HL-60/S4 treated with retinoic acid at 250 ng/mL for 4 days and 3 days (cell line): ENCODE data around the gene CDK19.

Experiments
- in situ Hi-C: fragments of 300-500 bp; cut with MboI; formaldehyde crosslinking; loops from 2 replicates; pipeline ENCODE4 v1.7.0; 2022; ENCODE audit warnings: low sequenced_read_pairs

CDK19 gene

DNA sequence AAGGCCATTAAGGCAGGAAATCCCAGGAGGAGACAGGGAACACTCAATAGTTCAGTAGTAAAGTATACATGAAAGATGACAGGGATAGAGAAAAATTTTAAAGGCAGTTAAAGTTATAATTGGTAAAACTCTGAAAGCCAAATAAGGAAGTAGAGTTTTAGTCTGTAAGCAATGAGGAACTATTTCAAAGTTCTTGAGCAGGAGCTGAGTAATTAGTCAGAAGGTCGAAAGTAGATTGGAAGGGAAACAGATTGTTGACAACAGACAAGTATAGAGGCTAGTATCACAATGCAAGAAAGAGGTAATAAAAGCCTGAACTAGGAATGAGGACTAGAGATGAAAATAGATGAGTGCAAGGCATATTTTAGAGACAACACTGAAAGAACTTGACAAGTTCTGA lies 150.3 kb downstream of the CDK19 start:
- in situ Hi-C loops, result no loop called here

DNA sequence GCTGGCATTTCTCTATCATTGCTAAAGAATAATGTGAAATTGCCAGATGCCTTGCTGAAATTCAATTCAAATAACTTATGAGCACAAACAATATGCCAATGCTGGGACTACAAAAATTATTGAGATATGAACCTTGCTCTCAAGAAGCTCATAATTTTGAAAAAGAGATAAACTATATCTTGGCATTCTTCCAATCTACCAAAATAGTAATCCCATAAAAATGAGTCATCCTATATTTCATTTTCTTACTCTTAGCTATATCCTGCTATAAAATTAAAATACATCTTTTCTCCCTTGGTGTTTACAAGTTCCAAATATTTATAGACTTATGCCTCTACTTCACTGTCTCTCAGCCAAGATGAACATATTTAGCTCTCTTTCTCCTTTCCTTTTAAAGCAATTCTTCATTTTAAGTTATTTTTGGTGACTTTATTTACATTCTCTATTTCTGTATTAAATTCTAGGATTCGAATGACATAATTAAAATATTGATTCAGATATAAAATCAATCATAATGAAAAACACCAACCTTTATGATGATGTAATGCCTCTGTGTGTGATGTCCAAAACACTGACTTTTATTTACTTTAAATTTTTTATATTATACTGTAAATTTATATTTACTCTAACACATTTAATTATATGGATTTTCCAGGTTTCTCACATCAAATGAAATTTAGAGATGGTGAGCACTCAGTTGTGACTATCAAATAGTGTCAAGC lies 152.6 kb downstream of the CDK19 start:
- in situ Hi-C loops, result no loop called here

DNA sequence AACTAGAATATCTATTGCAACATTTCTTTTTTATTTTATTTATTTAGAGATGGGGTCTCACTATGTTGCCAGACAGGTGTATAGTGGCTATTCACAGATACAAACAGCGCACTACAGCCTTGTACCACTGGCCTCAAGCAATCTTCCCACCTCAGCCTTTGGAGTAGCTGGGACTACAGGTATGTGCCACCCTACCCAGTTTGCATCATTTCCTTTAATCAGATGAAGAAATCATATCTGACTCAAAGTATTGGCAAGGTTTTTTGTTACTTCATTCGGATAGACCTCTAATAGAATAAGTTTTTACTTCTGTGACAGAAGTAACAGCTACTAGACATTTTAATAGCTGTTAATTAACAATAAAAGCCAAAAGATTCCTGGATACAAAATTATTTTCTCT lies 153.9 kb downstream of the CDK19 start:
- in situ Hi-C loops, result no loop called here

DNA sequence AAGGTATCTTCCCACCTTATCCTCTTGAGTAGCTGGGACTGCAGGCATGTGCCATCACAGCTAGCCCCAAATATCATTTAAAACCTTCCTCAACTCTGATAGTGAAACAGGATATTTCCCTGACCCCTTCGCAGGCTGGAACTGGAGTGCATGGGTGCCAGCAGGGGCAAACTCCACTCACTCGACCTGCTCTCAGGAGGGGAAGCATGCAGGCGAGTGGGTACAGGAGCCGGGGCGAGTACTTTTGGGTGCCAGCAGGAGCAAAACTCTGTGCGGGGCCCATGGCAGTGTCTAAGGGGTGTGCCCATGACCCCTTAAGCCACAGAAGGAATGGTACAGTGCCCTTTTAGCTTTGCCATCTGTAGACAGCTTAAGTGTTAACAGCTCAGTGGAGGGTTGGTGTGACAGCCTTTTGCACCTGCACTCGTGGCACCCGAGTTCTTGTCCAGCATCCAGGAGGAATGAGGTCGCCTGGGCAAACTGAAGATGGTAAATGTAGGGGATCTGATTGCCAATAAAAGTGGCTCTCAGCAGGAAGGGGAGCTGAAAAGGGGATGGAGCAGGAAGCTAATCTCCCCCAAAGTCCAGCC lies 155.1 kb downstream of the CDK19 start:
- in situ Hi-C loops, result no loop called here

DNA sequence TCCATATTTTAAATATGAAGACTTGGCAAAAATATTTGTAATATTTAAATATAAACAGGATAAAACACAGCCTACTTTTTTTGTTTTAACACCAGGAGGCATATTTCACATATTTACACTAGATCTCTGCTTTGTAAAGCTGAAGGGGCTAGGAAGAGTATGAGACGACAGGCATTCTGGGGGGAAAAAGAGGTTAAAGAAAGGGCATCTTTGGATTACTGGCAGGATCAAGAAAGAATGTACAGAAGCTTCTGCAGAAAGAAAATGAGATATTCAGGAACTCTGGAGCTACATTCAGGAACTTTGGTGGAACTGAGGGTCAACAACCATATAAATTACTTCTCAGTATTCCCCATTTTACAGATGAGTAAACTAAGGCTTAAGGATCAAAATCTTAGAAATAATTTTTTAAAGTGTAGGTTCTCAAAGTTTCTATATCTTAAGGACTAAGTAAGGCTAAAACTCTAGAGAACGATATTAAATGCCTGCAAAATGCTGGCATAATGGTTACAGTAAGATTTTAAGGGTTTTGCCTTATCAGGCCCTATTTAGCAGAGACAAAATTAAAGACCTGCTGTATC lies 156.5 kb downstream of the CDK19 start:
- in situ Hi-C loops, result no loop called here

DNA sequence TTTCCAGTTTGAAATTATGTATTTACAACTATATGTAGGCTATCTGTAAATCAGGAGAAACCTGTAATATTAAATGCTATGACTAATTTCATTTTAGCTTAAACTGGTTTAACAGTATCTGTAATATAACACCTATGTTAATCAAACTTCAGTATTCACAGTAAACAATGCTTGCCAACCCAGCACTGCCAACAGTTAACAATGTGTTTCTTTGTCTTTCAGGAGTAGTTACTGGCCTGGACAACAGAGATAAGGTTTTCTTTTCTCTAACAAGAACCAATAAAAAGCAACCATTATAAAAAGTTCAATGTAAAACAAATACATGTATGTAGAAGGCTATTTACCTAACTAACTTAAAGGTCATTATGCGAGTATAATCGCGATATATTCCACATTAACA lies 158.8 kb downstream of the CDK19 start:
- in situ Hi-C loops, result no loop called here

DNA sequence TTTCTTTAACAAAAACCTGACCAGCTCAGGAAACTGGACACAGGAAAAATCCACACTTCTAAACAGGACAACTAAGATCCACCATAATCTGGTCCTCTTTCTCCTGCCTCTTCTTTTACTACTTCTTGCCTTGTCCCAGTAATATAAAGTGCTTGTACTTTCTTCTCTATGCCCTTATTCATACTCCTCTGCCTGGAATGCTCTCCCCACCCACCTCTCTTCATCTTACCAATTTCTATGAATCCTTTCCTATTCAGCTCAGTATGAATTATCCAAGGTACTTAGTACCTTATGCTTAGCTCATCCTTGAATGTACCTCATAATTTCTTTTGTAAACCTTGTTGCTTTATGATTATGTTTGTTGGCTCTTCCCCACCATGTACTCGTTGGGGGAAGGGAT lies 159.4 kb downstream of the CDK19 start:
- in situ Hi-C loops, result no loop called here

DNA sequence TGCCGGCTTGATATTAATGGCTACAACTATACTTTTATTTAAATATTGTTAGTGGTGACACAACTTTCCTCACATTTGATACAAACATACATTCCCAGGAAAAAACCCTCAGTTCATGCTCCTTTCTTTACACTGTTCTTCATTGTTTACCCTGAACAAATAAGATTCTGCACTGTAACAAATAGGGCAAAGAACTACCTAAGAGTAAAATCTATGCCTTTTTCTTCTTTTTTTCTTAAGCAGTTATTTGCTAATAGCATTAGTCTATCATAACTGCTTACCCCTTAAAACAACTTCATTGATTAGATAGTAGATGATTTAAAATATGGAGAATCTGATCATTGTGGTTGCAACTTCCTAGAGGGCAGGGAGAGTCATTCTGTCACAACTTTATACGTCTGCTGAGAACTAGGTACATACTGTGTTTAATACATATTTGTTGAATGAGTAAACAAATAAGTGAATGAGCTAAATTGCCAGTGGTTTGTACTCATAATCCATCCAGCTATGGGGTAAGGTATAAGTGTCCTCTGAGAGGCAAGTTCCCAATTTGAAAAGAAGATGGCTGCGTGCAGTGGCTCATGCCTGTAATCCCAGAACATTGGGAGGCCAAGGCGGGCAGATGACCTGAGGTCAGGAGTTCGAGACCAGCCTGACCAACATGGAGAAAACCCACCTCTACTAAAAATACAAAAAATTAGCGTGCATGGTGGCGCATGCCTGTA lies 161.0 kb downstream of the CDK19 start:
- in situ Hi-C loops, result no loop called here

DNA sequence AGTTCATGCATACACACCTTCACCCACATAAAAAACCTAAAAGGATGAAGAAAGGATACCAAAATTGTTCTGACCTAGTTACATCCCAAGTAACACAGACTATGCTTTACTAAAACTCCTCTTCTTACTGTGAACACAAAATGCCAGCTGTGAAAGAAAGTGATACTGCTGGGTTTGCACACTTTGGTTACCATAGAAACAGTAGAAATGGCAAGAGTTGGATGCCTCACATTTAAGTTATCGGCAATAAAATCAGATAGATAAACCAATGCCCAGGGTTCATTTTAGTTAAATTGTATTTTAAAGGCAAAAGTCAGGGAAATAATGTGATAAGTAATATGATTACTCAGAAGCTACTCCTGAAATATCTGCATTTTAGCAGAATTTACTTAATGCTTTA lies 161.9 kb downstream of the CDK19 start:
- in situ Hi-C loops, result no loop called here

DNA sequence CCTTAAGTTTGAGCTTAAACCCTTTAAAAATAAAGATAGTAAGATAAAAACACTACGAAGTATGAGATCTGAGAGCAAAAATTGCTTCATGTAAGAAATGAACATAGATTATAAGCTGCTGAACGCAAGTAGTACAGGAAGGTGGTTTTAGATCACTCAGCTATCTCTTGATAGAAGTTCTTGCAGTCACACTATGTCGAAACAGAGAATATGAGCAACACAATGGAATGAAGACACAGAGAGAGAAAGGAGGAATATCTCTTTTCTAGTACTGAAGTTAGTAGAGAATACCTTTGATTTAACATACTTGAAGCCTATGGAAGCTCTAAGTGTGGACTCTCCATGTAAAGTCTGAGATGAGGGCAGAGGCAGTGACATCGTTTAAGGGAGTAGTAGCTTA lies 162.7 kb downstream of the CDK19 start:
- in situ Hi-C loops, result no loop called here

DNA sequence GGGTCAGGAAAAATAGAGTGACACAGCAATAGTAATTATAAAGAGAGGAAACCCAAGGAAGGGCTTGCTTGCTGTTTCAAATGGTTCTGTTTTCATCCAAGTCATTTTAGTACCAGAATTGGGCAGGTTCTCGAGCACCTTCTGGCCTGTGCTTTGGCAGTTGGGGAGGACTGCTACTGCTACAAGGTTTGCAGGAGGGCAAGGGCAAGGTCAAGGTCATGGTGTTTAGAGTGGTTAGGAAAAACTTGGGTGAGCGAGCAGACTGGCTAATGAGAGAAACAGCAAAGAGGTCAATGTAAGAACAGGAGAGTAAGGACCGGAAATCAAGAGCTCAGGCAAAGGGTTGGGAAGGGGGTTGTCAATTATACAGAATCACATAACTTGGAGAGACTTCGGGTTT lies 164.5 kb downstream of the CDK19 start:
- in situ Hi-C loops, result no loop called here

DNA sequence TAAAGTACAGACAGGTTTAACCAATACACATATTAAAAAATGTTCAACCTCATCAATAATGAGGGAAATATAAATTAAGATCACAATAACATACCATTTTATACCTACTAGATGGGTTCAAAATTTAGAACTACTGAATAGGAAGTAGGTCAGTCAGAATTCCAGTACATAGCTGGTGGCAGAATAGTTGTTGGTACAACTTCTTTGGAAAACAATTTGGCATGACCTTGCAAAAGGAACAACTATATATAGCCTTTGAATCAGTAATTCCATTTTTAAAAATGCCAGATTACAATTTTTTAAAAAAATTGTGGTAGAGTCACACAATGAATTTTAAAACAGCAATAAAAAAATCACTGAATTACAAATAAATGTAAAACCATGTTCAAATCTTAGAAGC lies 165.6 kb downstream of the CDK19 start:
- in situ Hi-C loops, result no loop called here

DNA sequence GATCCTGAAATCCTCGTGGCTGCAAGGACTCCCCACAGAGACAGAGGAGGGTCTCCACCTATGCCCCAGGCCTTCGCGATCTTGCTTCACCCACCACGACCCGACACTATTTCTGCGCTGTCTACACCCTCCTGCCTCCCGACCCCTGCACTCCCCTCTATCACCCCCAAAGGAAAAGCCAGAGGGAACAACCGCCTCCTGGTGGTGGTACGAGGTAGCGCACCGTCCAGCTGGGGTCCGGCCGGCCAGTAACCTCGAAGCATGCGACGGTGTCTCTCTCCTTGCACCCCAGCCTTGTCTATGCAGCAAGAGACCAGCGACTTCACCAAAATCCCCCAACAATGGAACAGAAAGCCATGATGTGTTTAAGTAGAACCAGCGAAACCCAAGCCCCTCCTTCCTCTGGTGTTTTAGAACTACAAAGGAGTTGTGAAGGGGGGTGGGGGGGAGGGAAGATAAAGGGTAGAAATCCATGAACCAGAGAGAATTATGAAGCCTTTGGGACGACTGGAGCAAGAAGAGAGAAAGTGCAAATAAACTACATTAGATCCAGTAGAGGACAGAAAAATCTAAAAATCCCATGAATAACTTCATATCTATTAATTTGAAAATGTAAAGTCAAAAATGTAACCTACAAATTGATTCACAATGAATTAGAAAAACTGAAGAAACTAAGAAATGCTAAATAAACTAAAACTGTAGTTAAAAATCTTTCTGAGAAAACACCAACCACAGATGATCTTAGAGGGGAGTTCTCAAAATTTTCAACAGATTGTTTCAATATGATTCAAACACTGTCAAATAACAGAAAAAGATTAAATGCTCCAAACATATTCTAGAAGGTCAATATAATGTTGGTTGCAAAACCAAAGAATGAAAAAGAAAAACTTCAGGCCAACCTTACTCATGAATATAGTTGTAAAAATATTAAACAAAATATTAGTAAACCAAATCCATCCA lies 168.0 kb downstream of the CDK19 start:
- in situ Hi-C loops, result no loop called here

DNA sequence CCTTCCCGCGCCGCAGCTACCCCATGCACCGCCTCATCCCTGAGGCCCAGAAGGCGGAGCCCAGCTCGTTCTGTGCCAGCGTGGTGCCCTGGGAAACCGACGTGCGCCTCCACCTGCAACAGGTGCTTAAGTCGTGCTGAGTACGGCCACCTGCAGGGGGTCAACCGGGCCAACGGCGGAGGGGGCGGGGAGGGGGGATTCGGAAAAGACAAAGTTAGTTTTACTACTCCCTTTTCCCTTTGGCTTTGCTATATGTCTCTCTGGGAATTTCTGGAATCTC lies 168.9 kb downstream of the CDK19 start:
- in situ Hi-C loops, result no loop called here

DNA sequence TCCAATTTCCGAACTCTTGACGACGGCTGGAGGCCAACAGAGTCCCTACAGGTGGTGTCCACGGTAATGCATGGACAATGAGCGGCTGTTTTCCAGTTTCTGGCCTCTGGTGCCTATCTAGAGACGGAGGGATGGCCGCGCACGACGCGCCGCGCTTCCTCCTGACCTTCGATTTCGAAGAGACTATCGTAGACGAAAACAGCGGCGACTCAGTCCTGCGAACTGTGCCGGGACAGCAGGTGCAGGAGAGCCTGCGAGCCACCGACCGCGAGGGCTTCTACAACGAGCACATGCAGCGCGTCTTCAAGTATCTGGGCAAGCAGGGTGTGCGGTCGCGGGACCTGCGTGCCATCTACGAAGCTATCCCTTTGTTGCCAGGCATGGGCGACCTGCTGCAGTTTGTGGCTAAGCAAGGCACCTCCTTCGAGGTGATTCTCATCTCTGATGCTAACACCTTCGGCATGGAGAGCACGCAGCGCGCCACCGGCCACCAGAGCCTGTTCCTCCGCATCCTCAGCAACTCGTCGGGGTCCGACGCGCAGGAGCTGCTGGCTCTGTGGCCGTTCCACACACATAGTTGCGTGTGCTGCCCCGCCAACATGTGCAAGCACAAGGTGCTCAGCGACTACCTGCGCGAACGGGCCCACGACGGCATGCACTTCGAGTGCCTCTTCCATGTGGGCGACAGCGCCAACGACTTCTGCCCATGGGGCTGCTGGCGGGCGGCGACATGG lies 169.4 kb downstream of the CDK19 start:
- in situ Hi-C loops, result no loop called here

DNA sequence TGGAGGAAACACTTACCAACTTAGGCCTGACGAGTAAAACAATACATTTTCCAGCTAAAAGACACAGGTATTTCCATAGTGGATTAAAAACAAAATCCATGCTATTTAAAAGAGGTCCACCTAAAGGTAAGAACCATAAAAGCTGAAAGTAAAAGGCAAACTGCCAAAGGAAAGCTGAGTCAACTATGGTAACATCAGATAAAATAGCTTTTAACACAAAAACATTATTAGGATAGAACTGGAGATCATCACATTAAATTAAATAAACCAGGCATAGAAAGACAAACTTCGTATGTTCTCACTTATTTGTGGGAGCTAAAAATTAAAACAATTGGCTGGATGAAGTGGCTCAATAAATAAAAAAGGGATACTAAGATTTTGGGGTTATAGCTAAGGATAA lies 172.1 kb downstream of the CDK19 start:
- in situ Hi-C loops, result no loop called here

DNA sequence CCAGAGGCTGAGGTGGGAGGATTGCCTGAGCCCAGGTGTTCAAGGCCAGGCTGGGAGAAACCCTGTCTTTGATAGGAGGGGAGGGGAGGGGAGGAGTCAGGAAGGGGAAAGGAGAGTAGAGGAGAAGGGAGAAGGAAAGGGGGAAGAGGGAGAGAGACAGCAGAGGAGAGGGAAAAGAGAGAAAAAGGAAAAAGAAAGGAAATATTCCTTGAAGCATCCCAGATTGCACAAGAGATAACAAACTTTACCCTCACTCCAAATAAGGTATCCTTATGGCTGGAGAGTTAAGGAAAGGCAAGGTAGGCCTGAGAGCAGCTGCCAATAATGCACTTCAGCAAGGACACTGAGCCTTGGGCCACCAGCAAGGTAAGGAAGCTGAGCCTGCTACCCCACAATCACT lies 172.6 kb downstream of the CDK19 start:
- in situ Hi-C loops, result no loop called here

DNA sequence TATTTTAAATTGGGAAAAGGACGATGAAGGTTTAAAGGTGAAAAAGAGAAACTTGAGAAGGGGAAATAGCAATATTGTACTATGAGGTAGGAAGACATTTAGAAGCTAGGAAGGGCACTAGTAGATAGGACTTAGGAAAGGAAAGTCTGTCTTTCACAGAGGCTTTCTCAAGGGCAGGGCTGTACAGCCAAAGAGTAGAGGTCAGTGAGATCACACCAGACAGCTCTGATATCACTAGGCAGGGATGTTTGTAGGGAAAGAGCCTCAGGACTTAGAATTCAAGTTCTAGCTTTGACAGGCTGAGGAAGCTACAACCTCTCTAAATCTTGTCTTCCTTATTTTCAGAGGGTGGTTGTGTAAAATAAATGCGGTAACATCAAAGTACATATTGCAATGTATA lies 178.5 kb downstream of the CDK19 start:
- in situ Hi-C loops, result no loop called here

DNA sequence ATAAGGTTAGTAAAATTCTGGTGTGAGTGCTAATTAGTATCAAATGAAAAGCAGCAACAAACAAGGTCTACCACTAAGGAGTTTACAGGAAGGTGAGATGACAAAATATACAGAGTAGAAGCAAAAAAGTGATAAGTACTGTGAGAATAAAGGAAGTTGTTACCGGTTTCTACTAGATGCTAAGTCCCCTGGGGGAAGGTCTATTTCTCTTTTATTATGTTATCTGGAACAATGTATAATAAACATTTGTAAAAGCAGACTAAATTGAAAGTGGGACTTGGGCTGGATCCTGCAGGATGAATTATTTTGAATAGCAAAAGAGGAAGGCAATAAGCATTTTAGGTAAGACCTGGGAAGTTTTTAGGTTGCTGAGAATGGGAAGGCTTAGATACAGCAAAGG lies 180.2 kb downstream of the CDK19 start:
- in situ Hi-C loops, result no loop called here

DNA sequence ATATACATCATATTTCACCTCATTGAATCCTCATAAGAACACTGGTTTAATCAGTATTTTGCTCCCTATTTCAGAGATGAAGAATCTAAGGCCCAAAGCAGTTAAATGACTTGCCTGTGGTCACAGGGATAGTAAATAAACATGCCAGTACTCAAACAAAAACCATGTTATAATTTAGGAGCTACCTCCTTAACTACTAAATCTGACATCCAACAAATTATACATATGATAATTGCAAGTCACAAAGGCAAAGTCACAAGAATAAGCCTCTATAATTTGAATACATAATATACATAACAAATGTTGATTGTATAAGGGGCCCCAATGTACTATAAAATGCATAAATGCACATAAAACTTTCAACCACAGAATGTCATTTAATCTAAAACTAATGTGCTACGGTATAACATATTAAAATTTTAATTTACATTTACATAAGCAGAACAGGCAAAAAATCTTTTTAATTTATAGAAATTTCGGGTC lies 181.5 kb downstream of the CDK19 start:
- in situ Hi-C loops, result no loop called here
